Measurements from ENCODE around the gene NTSR1.

The NTSR1 gene

DNA sequence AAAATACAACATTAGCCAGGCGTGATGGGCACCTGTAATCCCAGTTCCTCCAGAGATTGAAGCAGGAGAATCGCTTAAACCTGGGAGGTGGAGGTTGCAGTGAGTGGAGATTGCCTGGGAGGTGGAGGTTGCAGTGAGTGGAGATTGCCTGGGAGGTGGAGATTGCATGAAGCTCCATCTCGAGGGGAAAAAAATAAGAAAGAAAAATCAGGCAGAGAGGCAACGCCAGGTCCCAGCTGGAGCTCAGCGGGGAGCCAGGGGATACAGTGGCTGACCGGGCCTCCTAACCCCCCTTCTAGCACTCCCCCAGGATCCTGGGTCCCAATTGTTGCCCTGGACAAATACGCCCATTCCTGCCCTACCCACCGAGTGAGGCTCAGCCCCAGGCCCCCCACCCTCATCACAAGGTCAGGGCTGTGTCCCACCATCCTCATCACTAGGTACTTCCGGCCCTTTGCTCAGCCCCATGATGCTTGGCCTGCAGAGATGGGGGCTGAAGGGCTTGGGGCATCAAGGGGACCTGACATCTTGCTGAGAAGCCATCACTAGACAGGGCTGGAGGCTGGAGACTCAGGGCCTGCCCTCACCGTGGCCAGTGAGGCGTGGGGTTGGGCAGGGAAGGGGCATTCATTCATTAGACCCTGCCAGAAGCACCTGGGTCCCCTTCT is 97.9 kb downstream of the NTSR1 start:
- no peak for DNase-seq

DNA sequence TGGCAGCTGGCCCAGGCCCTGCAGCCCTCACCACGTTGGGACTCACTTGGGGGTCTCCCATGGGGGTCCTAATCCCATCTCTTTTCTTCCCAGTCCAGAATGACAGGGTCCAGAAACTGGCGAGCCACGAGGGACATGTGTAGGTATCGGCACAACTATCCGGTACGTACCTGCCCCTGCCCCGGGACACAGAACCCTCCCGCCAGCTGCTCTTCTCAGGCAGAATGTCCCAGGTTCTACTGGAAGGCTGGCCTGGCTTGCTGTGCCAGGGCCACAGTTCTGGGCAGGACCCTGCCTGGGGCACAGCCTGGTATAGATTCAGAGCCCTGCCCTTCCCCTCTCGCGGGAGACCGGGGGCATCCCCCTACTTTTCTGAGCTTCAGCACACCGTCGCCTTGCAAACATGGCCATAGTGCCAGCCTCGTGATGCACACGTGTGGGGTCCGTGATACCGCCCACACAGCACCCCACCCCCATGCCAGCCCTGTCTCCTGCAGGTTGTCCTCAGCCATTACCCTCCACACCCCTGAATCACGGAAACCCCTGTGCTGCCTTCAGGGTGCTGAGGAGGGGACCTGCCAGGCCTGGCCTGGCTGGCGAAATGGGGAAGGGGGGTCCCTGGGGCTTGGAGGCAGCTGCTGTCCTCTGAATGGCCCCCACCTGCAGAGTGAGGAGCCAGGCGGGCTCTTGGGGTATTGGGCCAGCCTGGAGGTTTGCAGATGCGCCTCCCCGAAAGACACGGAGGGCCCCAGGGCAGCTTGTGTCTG is 99.0 kb downstream of the NTSR1 start:
- no peak for DNase-seq

DNA sequence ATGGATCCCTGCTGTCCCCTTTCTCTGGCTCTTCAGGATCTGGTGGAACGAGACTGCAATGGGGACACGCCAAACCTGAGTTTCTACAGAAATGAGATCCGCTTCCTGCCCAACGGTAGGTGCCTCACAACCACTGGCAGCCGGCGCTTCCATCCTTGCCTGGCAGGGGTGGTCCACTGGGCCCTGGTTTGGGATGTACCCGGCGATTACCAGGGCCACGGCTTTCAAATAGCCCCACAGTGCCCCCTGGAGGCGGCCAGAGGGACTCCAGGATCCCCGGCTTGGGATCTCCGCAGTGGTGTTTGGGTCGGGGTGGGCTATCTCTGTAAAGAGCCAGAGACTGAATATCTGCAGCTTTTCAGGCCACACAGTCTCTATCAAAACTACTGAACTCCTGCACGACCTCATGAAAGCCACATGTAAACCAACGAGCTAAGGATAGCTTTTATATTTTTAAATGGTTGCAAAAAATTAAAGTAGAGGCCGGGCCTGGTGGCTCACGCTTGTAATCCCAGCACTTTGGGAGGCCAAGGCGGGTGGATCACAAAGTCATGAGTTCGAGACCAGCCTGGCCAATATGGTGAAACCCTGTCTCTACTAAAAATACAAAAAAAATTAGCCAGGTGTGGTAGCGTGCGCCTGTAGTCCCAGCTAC is 99.7 kb downstream of the NTSR1 start:
- peak; percentile 56 for DNase-seq

- DNase-seq: no peak
Measured at GRCh38 chr20:62809530-62810428, 101.1 kb downstream of the NTSR1 start.

DNA sequence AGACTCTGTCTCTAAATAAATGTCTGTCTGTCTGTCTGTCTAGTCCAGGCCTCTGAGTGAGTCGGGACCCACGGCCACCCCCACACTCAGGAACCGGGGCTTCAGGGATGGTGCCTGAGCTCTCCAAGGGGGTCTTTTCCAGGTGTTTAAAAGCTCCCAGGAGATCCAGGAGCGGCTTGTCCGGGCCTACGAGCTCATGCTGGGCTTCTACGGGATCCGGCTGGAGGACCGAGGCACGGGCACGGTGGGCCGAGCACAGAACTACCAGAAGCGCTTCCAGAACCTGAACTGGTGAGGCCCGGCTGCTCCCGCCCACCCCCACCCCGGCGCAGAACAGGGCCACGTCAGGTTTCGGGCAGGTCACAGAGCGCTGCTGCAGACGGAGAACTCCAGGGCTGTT is 102.7 kb downstream of the NTSR1 start:
- no peak for DNase-seq

- no peak for DNase-seq
Measured at GRCh38 chr20:62811720-62812119, 103.1 kb downstream of the NTSR1 start.
